Measurements from ENCODE around the gene KRTAP4-5.
"Not testable (repeated sequence)": the region's sequence is repeated elsewhere in the genome, so short reads cannot be mapped to it uniquely, and the experiment has no call there.

KRTAP4-5 gene

DNA sequence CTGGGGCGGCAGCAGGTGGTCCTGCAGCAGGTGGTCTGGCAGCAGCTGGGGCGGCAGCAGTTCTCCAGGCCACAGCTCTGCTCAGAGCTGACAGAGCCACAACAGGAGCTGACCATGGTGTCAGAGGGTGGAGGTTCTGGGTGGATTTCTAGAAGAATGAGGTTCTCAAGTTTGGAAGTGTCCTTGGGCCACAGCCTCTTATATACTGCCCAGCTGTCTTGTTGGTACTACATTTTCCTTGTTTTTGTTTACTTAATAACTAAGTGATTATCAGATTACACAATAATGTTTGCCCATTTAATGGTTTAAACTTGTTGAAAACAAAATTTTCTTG is at the start of gene KRTAP4-5:
TSS of gene KRTAP4-5 (minus strand) at position 174 of the 334 bp plus-strand sequence. CDS start at position 116, 58 bp downstream.
- no peak for DNase-seq

DNA sequence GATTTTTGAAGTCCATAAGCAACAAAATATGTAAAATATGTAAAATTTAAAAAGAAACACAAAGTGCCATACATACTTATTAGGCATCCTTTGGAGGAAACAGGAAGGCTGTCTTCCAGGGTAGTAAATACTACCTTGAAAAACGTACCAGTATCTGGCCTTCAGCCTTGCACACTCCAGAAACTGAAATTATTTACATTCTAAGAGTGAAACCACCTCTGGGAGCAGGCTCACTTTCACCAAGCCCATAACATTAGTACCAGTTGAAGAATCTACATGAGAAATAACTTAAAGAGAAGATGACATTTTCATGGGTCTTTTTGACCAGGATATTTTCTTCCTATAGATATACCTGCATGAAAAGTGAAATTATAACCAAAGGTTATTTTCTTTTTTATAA is 46.4 kb upstream of the KRTAP4-5 start:
- no peak for DNase-seq

DNA sequence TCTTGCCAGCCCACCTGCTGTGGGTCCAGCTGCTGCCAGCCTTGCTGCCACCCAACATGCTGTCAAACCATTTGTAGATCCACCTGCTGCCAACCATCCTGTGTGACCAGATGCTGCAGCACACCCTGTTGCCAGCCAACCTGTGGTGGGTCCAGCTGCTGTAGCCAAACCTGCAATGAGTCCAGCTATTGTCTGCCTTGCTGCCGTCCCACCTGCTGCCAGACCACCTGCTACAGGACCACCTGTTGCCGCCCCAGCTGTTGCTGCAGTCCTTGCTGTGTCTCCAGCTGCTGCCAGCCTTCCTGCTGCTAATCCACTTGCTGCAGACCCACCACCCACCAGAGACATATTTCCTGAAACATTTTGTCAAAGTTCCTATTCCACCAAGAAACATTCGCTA is 40.7 kb upstream of the KRTAP4-5 start:
- no peak for DNase-seq

DNA sequence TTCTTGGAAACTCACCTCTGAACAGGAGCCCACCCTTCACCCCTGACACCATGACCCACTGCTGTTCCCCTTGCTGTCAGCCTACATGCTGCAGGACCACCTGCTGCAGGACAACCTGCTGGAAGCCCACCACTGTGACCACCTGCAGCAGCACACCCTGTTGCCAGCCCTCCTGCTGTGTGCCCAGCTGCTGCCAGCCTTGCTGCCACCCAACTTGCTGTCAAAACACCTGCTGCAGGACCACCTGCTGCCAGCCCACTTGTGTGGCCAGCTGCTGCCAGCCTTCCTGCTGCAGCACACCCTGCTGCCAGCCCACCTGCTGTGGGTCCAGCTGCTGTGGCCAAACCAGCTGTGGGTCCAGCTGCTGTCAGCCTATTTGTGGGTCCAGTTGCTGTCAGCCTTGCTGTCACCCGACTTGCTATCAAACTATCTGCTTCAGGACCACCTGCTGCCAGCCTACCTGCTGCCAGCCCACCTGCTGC is 40.3 kb upstream of the KRTAP4-5 start, which contains the start of gene KRTAP9-1:
TSS of gene KRTAP9-1 (plus strand) at position 51 of the 482 bp plus-strand sequence. CDS start at position 51, 0 bp downstream.
- DNase-seq = not testable (repeated sequence)

DNA sequence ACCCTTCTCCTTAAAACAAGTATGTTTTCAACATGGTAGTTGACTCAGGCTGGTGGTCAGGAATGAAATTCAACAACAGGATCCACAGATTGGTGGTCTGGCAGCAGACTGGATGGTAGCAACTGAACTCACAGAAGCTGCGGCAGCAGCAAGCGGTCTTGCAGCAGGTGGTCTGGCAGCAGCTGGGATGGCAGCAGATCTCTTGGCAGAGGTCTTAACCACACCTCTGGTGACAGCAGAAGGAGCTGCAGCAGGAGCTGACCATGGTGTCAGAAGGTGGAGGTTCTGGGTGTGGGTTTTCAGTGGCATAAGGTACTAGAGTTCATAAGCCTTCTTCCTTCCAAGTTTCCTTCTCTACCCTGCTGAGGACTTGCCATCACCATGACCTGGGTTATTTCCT is 37.2 kb upstream of the KRTAP4-5 start:
- DNase-seq = no peak

DNA sequence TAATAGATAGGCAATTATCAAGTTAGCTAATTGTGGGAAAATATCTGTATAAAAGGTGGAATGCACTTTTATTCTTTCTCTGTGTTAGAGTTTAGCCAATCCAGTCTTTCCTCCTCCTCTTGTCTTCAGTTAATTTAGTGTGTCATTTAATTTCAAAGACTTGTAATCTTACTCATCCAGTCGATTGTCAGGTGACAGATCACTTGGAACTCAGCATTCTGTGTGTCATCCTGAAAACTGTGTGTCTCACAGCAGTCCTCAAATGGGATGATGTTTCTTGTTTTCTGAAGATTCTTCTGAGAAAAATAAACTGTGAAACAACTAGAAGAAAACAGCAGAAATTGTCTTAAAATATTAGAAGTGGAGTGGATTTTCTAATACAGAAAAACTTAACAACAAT is 35.4 kb upstream of the KRTAP4-5 start:
- DNase-seq = no peak

DNA sequence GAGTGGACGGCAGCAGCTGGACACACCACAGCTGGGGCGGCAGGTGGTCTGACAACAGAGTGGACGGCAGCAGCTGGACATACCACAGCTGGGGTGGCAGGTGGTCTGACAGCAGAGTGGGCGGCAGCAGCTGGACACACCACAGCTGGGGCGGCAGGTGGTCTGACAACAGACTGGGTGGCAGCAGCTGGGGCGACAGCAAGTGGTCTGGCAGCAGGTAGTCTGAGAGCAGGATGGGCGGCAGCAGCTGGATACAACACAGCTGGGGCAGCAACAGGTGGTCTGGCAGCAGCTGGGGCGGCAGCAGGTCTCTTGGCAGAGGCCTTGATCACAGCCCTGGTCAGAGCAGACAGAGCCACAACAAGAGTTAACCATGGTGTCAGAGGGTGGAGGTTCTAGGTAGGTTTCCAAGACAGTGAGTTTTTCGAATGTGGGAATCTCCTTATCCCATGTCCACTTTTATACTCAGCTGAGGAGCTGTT is 34.9 kb upstream of the KRTAP4-5 start, which contains the start of gene KRTAP4-1:
TSS of gene KRTAP4-1 (minus strand) at position 432 of the 482 bp plus-strand sequence. CDS start at position 375, 57 bp downstream.
- DNase-seq = no peak

DNA sequence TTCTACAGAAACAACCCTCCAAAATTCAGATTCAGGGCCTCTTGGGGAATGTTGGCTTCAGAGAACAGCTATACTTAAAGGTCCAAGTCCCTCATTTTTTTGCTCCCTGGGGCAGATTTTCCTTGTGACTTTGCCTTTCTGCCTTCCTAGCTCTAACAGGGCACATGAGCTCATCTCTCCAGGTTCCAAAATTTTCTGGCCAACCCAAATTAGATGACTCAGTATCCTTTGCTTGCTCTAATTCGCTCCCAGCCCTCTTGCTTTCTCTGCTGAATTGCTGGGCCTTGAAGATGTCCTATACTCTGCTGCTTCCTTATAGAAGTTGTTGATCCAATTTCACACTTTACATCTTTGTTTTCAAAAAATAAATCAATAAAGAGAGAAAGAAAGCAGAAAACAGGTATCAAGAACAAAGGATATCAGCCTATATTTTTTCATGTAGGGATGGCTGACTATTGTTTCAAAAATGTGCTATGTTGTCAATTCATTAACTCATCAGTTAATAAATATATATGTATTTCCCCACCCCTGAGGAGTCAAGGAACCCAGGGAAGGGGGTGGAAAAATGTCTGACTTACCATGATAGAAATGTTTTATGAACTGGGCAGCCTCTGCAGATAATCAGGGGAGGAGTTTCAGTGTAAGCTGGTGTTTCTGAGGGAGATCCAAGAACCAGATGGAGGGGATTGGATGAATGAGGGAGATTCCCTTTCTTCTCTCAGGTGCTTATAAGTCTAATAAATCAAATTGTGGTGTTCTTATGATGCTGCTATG is 29.4 kb upstream of the KRTAP4-5 start:
- peak; percentile 50 for DNase-seq

DNA sequence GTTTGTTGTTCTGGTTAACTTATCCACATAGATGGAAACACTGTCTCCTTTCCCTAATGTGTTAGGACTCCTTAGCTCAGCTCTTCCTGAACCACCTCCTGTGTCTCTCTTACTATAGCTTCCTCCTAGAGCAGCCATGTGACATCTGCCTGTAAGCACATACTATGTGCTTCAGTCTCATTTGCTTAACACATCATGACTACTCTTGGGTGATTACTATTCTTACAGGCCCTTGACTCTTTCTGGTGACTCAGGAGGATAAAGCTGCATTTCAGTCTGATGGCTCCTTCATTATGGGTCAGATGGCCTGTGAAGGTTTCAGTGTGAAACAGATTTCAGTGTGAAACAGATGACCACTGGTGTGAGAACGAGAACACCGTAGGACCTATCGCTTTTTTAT is 28.7 kb upstream of the KRTAP4-5 start:
- DNase-seq = peak; percentile 47

DNA sequence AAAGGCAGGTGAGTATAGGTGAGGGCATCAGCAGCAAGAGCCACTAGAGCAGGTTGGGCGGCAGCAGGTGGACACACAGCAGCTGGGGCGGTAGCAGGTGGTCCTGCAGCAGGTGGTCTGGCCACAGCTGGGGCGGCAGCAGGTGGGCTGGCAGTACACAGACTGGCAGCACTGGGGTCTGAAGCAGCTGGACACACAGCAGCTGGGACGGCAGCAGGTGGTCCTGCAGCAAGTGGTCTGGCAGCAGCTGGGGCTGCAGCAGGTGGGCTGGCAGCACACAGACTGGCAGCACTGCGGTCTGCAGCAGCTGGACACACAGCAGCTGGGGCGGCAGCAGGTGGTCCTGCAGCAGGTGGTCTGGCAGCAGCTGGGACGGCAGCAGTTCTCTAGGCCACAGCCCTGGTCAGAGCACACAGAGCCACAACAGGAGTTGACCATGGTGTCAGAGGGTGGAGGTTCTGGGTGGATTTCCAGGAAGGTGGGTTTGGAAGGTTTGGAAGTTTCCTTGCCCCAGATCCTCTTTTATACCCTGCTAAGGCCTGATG is 28.2 kb upstream of the KRTAP4-5 start, which contains the start of gene KRTAP4-2:
TSS of gene KRTAP4-2 (minus strand) at position 495 of the 545 bp plus-strand sequence. CDS start at position 438, 57 bp downstream.
- DNase-seq = no peak

DNA sequence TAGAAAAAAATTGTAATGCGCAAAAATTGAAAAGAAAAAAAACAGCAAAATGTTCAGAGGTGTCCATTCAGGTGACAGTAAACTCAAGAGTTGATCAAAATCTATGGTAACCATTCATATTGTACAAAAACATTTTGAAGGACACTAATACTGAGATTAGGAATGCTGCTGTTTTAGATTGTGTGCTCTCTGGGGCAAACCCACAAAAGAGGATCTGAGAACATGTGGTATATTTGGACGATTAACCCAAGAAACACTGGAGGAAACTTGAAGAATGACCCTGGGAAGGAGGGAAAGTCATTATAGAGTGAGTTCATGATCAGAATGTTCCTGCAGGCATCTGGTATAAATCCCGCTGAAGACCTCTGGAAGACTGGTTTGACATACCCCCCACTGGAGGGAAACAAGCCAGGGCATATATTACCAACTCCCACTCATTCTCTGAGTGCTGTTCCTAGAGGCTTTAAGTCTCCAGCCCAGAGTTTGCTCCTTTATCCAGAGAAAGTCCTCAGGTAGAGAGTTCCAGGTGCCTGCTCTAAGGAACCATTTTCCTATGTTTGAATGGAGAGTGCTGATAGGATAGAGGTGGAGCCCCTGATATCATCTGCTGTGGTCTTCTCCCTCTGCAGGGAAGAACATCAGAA is 27.2 kb upstream of the KRTAP4-5 start:
- no peak for DNase-seq

DNA sequence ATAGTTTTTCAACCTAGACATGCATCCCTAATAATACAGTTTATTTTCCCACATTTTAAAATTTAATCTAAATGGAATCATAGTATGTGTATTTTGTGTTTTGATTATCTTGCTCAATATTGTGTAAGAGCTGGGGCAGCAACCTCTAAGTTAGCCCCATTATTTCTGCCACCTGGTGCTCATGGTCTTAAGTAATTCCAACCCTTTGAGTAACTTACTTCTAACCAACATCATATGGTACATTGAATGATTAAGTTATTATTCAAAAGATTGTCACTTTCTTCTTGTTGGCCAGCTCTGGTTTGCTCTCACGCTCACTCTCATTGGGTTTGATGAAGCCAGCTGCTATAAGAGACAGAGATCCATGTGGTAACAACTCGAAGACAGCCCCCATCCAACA is 22.3 kb upstream of the KRTAP4-5 start:
- DNase-seq = peak; percentile 31

DNA sequence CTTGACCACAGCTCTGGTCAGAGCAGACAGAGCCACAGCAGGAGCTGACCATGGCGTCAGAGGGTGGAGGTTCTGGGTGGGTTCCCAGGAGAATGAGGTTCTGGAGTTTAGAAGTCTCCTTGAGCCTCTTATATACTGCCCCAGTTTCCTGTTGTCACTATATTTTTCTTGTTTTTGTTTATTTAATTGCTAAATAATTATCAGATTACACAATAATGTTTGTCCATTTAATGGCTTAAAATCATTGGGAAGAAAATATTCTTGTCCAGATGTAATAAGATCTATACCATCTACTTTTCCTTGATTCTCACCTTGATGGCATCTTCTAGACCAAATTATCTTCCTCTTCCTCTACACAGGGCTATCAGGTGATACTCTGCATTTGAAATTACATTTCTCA is 18.5 kb upstream of the KRTAP4-5 start, which contains the start of gene KRTAP4-3:
TSS of gene KRTAP4-3 (minus strand) at position 101 of the 400 bp plus-strand sequence. CDS start at position 52, 49 bp downstream.
- no peak for DNase-seq

DNA sequence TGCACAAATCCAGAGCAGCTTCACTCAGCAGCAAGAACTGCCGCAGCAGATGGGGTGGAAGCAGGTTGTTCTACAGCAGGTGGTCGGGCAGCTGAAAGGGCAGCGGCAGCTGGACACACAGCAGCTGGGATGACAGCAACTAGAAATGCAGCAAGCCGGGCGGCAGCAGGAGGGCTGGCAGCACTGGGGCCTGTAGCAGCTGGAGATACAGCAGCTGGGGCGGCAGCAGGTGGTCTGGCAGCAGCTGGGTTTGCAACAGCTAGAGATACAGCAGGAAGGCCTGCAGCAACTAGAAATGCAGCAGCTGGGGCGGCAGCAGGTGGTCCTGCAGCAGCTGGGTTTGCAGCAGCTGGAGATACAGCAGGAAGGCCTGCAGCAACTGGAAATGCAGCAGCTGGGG is 17.9 kb upstream of the KRTAP4-5 start:
- DNase-seq = no peak

DNA sequence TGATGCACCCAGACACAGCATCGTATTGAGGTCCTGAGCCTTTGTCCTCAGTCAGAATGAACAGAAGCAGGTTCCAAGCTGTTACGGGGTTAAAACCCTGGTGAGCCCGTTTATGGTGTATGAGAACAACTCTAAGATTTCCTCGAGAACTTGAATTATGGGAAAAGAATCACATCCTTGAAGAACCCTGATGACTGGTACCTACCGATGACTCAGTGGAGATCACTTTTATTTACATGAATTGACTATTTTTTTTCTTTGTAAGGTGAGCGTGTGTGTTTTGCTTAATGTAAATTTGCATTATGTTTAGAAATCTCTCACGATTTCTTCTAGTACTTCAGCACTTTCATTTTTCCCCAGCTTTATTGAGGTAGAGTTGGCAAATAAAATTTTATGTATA is 14.2 kb upstream of the KRTAP4-5 start:
- DNase-seq = peak; percentile 5

DNA sequence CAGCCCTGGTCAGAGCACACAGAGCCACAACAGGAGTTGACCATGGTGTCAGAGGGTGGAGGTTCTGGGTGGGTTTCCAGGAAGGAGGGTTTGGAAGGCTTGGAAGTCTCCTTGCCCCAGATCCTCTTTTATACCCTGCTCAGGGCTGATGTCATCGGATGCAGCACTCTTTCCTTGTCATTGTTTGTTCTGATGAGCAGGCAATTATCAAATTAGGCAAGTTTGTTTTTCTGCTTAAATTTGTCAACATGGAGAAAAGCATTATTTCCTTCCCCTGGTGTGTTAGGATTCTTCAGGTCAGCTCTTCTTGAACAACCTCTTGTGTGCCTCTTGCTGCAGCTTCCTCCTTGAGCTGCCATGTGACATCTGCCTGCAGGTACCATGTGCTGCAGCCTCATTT is 11.0 kb upstream of the KRTAP4-5 start, which contains the start of gene KRTAP4-4:
TSS of gene KRTAP4-4 (minus strand) at position 101 of the 400 bp plus-strand sequence. CDS start at position 44, 57 bp downstream.
- DNase-seq = no peak

DNA sequence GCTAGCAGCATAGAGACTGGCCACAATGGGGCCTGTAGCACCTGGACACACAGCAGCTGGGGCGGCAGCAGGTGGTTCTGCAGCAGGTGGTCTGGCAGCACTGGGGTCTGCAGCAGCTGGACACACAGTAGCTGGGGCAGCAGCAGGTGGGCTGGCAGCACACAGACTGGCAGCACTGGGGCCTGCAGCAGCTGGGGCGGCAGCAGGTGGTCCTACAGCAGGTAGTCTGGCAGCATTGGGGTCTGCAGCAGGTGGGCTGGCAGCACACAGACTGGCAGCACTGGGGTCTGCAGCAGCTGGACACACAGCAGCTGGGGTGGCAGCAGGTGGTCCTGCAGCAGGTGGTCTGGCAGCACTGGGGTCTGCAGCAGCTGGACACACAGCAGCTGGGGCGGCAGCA is 10.6 kb upstream of the KRTAP4-5 start:
- not testable (repeated sequence) for DNase-seq

DNA sequence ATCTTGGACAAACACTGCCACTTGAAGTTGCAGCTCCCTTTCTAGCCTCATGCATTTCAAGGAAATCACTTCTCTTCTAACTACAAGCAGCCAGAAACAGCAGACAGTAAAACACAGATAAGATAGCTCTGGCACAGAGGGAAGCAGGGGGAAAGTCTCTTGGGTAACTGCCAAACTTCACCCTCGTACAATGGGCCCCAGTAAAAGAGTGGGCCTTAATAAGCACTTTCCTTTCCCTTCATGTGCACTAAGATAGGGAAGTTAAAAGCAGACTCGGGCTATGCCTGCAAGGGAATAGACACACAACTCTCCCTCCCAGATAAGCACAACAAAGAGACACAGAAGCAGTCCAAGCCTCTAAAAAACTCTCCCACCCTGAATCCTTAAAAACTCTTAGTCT is 4.2 kb upstream of the KRTAP4-5 start:
- DNase-seq = no peak

DNA sequence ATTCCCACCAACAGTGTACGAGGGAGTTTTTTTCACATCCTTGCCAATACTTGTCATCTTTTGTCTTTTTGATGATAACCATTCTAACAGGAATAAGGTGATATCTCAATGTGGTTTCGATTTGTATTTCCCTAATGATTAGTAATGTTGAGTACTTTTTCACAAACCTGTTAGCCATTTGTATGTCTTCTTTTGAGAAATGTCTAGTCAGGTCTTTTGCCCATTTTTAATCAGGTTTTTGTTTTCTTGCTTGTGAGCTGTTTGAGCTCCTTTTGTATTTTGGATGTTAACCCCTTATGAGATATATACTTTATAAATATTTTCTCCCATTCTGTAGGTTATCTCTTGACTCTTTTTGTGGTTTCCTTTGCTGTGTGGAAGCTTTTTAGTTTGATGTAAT is 1.9 kb upstream of the KRTAP4-5 start:
- DNase-seq = no peak

DNA sequence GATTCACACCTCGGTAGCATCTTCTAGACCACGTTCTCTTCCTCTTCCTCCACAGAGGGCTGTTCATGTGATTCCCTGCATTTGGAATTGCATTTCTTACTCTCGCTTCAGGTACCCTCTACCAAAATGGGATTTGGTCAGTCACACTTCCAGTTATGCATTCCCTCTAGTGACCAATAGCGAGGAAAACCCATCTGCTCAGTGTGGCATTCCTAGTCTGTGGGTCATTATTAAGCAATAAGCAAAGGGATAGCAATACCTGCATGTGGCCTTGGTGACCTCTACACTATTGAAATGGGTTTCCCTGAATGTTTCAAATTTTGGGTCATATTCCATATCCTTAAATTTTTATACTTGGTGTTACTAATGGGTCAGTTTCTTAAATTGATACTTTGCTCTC is 401 bp upstream of the KRTAP4-5 start:
- no peak for DNase-seq

DNA sequence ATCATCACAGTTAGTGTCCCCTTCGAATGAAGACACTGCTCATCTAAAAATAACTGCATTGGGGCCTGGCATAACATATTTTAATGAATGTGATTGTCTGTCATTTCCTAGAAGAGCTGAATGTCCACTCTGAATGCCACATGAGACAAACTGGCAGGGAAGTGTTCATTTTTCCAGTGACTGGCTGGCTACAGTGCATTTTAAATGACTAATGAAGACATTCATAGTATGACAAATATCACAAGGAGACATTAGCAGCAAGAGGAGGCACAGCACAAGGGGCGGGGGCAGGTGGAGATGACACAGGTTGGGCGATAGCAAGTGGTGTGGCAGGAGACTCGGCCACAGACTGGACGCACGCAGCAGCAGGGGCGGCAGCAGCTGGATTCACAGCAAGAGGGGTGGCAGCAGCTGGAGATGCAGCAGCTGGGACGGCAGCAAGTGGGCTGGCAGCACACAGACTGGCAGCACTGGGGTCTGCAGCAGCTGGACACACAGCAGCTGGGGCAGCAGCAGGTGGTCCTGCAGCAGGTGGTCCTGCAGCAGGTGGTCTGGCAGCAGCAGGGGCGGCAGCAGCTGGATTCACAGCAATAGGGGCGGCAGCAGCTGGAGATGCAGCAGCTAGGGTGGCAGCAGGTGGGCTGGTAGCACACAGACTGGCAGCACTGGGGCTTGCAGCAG is 514 bp downstream of the KRTAP4-5 start:
- not testable (repeated sequence) for DNase-seq

DNA sequence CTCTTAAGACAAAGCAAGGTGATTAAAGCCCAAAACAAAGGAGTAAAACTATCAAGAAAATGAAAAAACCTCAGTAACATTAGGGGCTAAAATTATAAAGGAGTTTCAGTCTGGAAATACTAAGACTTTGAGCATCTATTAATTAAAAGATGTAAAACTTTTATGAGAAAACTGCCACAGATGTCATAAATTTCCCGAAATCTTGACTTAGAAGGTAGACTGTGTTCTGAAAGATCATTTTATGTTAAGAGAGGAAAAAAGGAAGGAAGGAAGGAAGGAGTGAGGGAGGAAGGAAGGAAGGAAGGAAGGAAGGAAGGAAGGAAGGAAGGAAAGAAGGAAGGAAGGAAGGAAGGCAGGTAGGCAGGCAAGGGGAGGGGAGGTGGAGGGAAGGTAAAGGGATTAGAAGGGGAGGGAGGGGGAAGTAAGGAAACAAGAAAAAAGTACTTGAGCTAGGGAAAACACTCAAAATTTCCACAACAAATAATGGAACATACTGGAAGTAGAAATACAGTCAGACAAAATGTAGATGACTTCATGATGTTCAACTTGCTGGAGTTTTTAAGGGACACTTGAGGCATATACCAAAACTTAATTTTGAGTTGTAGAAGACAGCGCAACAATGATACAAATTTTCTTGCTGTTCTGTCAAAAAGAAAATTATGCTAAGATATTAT is 2.0 kb downstream of the KRTAP4-5 start:
- no peak for DNase-seq

Data from fibroblast of skin of right quadriceps (primary cell).